Tongue (tissue), 2 donors: Measurements from ENCODE around the gene MCM9. TPM values are rescaled to one million over a fixed set of nuclear protein-coding genes. Genes with fewer than 3 reads are reported as not detected.

ENCODE experiments used
- DNase-seq: peaks from one replicate; pipeline ENCODE4 v3.0.0-alpha.2; 2015
- total RNA-seq: library from RNA; depleted of rRNA; stranded (reverse); fragments of >200 nt; gene quantifications from one replicate; pipeline ENCODE4 v1.2.3, GENCODE V29; 2014

MCM9 gene
- total RNA-seq, result 20.7 TPM

GRCh38 chr6:118934461-118935330 lies at the start of gene MCM9:
MCM9 (minus strand) TSS chr6:118935159; CDS start chr6:118931723, 3,436 bp downstream.
- peak; percentile 95 for DNase-seq

DNA sequence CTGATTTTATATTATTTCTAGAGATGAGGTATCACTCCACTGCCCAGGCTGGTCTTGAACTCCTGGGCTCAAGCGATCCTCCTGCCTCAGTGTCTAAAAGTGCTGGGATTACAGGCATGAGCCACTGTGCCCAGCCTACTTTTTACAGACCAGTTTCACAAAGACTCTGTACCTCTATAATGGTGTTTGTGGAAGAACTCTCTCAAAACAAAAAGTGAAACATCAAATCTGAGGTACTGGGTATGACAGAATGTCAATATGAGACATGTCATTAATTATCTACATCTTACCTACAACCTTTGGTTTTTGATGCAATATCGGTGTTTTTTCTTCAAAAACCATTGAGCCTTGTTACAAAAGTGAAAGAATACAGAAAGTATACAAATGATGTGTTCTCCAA lies 49.4 kb upstream of the MCM9 start:
- DNase-seq, result no peak

DNA sequence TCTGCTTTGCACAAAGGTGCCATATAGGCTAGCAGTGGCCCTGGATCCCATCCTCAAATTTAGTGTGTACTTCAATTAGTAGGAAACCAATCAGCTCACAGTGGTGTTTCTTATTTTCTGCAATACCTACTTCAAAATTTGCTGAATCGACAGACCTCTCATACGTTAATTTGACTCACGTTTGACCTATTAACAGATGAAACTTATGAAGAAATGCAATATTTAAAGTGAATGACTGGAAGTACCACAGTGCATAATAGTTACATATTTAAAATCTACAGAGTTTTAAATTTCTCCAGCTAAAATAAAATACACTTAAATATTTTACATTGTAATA lies 47.6 kb upstream of the MCM9 start:
- no peak for DNase-seq

GRCh38 chr6:118981884-118982574 lies 47.1 kb upstream of the MCM9 start:
- peak; percentile 49 for DNase-seq

- no peak for DNase-seq
These were observed 45.1 kb upstream of the MCM9 start for GRCh38 chr6:118980063-118980462.

GRCh38 chr6:118974790-118975189 lies 39.8 kb upstream of the MCM9 start:
- no peak for DNase-seq

DNA sequence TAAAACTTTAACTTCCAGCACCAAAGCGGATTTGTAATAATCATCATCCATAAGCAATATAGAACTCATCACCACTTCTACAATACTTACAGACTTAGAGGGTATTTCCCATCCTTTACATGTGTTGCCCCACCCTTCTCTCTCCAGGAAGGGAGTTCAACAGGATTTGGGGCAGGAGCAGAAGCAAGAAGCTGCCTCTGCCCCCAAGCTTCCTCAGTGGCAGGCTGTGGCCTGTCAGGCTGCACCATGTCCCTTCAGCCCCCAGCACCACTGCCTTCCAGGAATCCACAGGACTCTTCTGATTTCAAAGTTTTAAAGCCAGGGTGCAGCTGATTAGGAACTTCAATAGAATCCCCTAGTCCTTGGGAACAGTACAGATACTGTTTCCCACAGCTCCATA lies 36.7 kb upstream of the MCM9 start:
- DNase-seq, result no peak

- DNase-seq, result no peak
These were observed 35.9 kb upstream of the MCM9 start for GRCh38 chr6:118970866-118971265.

DNA sequence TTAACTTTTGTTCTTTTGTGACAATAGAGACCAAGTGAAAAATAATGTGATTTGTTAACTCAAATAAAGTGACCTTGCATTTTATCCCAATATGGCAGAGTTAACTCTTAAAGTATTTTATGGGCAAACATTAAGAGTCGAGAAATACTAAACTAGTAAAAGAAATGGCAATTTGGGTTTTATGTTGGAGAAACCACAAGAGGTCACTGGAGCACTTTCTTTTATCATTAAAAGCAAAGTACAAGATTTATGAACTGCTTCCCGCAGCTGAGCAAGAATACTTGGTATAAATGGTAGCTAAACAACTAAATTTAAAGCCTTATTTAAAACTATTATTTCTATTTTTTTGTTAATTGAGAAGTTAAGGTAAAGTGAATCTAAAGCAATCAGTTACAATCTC lies 33.5 kb upstream of the MCM9 start:
- peak; percentile 68 for DNase-seq

DNA sequence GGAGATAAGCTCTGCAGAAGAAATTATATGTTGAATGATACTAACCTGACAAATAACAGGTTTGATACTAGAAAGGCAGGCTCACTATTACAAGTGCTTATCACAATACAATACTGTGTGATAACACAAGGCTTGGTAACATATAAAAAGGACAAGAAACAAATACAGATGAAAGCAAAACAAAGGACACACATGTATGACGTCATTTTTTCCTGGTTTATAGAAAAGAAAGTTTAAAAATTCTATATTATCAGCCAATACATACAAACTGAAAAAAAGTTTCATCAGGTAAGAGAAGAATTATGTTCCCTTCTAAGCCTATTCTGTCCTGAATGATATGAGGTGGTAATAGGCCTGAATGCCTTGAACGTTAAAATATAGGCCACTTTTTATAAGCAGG lies 32.3 kb upstream of the MCM9 start:
- DNase-seq, result no peak

DNA sequence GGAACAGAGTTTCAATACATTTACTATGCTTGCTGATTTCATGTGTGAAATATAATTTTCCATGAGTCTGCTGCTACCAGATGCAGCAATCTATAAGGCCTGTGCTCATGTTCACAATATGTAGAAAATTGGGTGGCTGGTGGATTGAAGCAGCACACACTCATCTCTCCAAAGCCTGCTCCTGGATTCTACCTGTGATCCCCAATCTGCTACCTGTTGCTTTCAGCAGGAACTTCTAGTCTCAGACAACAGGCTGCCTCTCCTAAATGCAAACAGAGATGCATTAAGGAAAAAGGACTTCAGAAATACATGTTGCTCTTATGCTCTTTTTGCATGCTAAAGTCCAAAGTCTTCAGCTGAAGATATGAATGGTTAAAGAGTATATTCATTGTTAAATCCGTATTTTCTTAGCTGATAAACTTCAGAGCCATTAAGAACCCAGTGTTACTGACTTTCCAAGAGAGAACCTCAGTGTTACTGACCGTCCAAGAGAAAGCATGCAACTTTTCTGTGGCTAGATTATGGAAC lies 30.9 kb upstream of the MCM9 start:
- DNase-seq, result no peak

DNA sequence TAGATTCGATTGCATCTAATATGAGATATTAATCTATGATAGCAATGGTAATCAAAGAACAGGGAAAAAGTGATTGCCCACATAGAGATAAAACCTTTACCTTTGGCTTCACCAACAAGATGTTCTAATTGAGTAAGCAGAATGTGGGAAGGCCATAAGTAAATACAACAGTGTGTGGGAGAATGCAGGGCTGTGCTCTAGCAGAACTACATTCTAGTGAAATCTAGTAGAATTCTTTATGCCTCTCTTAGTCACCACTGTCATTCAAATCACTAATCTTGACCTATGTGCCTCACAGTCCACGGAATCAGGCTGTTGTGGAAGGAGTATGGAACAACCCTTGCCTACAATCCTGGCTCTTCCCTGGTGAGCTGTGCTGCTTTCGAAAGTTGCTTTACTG lies 30.4 kb upstream of the MCM9 start:
- DNase-seq, result no peak

- peak; percentile 13 for DNase-seq
These were observed 28.0 kb upstream of the MCM9 start for GRCh38 chr6:118963003-118963402.

GRCh38 chr6:118959903-118960302 lies 24.9 kb upstream of the MCM9 start:
- no peak for DNase-seq

- DNase-seq, result peak; percentile 56
These were observed 18.4 kb upstream of the MCM9 start for GRCh38 chr6:118953391-118953790.

DNA sequence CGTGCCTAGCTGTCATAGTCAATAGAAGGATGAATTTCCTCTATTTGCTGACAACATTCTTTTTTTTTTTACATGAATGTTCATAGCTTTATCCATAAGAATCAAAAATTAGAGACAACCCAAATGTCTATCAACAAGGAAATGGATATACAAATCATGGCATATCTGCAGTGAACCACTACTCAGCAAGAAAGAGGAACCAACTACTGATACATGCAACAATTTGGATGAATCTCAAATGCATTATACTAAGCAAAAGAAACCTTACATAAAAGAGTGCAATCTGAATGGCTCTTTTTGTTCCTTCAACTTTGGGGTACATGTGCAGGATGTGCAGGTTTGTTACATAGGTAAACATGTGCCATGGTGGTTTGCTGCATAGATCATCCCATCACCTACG lies 17.7 kb upstream of the MCM9 start:
- no peak for DNase-seq

GRCh38 chr6:118945217-118945616 lies 10.3 kb upstream of the MCM9 start:
- no peak for DNase-seq

DNA sequence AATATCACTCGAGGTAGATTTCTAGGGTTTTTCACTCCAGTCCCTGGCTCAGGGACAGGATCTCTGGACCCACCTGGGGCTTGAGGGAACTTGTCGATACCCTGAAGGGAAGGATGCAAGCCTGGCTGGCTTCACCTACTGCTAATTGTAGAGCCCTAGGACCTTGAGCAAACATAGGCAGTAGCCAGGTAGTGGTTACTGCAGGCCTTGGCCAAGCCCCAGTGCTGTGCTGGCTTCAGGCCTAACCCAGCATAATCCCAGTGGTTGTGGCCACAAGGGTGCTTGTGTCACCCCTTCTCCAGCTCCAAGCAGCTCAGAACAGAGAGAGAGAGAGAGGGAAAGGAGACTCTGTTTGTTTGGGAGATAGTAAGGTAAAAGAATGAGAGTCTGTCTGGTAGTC lies 5.8 kb upstream of the MCM9 start:
- DNase-seq, result no peak

GRCh38 chr6:118939683-118940082 lies 4.7 kb upstream of the MCM9 start:
- DNase-seq, result no peak

DNA sequence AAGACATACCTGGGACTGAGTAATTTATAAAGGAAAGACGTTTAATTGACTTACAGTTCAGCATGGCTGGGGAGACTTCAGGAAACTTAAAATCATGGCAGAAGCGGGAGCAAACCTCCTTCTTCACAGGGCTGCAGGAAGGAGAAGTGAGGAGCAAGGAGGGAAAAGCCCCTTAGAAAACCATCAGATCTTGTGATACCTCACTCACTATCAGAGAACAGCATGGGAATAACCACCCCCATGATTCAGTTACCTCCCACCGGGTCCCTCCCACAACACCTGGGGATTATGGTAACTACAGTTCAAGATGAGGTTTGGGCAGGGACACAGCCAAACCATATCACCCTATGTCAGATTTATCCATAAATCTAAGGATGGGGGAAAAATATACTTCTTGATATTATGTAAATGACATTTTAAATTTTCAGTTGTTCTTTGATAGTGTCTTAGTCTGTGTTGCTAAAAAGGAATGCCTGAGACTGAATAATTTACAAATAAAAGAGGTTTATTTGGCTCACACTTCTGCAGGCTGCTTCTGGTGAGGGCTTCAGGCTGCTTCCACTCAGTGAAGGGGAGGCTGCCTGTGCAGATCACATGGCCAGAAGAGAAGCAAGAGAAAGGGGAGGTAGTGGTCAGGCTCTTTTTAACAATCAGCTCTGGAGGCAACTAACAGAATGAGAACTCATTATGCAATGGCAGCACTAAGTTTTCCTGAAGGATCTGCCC lies 1.2 kb upstream of the MCM9 start:
- DNase-seq, result no peak

DNA sequence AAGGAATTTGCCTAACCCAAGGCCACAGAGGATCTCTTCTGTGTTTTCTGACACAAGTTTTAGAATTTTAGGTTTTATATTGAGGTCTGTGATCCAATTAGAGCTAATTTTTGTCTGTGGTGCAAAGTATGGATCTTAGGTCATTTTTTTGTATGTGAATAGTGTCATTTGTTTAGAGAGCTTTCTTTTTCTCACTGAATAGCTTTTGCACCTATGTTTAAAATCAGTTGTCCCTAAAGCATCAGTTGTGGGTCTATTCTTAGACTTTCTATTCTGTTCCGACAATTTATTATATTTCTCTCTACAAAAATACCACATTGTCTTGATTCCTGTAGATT lies 341 bp upstream of the MCM9 start:
- no peak for DNase-seq

DNA sequence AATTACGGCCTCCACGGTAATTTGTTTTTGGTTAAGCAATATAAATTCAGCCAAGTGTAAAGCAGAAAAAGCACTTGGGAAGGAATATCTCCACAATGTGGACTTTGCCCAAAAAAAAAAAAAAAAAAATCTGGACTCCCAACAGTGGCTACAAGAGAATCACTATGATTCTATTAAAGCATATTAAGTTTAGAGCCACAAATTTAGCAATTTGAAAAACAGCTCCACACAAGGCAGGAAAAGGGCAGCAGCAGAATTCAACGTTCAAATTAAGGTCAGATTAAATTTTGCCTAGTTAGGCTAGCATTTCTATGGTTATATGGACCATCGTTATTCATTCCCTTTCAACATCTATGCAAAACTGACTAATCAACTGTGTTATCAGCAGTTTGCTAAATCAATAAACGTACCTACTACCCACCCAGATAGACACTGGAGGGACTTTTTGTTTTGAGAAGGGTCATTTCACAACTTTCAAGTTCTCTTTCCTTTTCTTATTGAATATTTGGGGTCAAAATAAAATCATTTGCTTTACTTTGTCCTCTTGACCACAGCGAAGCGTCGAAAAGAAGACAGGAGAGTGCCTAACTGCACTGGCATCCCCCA lies 1.0 kb downstream of the MCM9 start:
- no peak for DNase-seq

GRCh38 chr6:118932421-118932820 lies 2.5 kb downstream of the MCM9 start:
- no peak for DNase-seq
